Measurements from ENCODE around the gene ARRB2. TPM values are rescaled to one million over a fixed set of nuclear protein-coding genes. Genes with fewer than 3 reads are reported as not detected.
"Not testable (repeated sequence)": the region's sequence is repeated elsewhere in the genome, so short reads cannot be mapped to it uniquely, and the experiment has no call there.

Gene ARRB2
- total RNA-seq, 1 donor from 2014 or later = 189 TPM

DNA sequence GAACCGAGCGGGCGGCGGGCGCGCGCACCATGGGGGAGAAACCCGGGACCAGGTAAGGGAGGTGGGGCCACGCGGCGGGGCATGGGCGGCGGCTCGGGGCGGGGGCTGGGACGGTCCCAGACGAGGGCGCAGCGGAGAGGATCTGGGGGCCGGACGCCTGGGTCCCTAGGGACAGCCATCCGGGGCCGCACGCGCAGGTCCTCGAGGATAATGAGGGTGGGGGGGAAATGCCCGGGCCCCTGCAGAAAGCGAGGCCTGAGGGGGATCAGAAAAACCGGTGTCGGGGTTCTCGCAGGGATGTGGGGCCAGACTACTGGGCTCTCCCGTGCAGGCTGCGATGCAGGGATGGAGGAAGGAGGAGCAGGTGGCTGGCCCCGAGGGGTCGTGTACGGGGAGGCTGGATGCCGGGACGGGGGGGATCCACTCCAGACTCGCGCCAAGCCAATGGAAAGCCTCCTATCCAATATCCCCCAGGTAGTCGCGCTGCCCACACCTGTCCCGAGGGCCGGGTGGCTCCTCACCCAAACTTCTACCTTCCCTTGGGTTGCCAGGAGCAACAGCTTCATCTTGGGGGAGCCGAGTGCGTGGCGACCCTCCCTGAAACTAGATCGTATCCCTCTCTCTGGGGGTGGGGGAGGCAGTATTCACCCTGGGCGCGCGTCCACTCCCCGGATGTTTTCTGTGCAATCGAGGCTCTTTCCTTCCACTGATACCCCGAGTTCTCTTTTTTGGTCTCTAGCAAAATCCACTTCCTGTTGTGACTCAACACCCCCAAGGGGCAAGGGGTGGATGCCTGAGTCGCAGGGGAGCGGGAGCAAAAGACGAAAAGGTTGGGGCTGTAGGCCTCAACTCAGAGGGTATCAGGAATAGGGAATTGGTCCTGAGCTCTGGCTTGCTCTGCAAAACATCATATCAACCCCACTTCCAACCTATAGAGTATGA lies 532 bp downstream of the ARRB2 start:
- intact Hi-C loops (cut with micrococcal nuclease) = loop anchor here (1.0 kb wide), 5 partner anchors 20 to 234 kb away; partner anchors contain the start of genes MED11 and MINK1
- Mint-ChIP-seq H3K36me3 (ENCODE audit: low read depth) (peaks cover 23% of the 10 kb centered on the region), H3K4me3 (peak overlapping the region; percentile 96), H3K9me3 (no peaks in the 10 kb centered on the region), H3K27me3 (no peaks in the 10 kb centered on the region), H3K4me1 (peaks cover 55% of the 10 kb centered on the region), H3K27ac (peak overlapping the region; percentile 99)
- DNase-seq = peak; percentile 89

DNA sequence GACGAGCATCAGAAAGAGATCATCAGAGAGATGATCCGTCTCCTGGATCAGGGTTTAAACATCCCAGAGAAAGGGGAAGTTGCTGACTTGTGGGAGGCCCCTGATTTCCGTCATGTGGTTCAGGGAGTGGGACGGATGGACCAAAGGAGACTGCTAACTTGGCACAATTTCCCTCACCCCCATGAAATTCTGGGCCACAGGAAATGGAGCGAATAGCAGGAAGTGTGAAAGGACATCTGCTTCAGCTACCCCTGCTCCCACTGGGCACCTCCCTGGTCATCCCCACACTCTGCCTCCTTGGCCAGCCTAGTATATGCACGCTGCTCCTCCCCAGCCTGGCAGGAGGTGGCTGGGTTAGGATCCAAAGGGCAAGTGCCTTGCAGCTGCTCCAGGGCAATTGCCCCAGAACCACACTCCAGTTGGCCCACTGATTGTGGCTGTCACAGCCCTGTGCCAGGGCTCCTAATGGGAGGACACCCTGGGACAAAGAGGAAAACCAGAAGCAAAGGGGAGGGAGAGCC lies 1.3 kb downstream of the ARRB2 start:
- intact Hi-C loops (cut with micrococcal nuclease) = no loop called here
- H3K4me1 Mint-ChIP-seq = peaks cover 51% of the 10 kb centered on the region

DNA sequence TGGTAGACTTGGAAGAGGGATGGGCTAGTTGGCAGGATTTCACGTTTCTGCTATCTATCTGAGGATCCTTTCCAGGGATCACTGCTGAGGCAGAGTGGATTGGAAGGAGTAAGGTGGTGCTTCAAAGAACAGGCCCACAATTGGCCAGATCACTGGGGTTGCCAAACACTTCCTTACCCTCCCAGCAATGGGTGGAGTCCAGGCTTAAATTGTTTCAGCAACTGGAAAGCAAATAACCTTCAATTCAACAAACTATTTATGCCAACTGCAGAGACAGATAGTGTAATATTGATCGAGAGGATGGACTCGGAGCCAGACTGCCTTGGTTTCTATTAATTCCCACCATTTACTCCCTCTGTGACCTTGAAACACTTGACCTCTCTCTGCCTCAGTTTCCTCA lies 2.1 kb downstream of the ARRB2 start:
- Mint-ChIP-seq H3K36me3 (ENCODE audit: low read depth) (peaks cover 29% of the 10 kb centered on the region), H3K4me1 (peaks cover 51% of the 10 kb centered on the region), H3K9me3 (no peaks in the 10 kb centered on the region), H3K4me3 (peak overlapping the region; percentile 96), H3K27me3 (no peaks in the 10 kb centered on the region), H3K27ac (peak overlapping the region; percentile 99)
- DNase-seq = no peak
- intact Hi-C loops (cut with micrococcal nuclease) = no loop called here

More for the DNA sequence above, 1.3 kb downstream of the ARRB2 start:
- DNase-seq = peak; percentile 69
- peaks cover 21% of the 10 kb centered on the region for H3K36me3 Mint-ChIP-seq (ENCODE audit: low read depth)
- no peaks in the 10 kb centered on the region for H3K27me3 Mint-ChIP-seq
- peak overlapping the region; percentile 99 for H3K27ac Mint-ChIP-seq
- H3K9me3 Mint-ChIP-seq = no peaks in the 10 kb centered on the region
- H3K4me3 Mint-ChIP-seq = peak overlapping the region; percentile 96

DNA sequence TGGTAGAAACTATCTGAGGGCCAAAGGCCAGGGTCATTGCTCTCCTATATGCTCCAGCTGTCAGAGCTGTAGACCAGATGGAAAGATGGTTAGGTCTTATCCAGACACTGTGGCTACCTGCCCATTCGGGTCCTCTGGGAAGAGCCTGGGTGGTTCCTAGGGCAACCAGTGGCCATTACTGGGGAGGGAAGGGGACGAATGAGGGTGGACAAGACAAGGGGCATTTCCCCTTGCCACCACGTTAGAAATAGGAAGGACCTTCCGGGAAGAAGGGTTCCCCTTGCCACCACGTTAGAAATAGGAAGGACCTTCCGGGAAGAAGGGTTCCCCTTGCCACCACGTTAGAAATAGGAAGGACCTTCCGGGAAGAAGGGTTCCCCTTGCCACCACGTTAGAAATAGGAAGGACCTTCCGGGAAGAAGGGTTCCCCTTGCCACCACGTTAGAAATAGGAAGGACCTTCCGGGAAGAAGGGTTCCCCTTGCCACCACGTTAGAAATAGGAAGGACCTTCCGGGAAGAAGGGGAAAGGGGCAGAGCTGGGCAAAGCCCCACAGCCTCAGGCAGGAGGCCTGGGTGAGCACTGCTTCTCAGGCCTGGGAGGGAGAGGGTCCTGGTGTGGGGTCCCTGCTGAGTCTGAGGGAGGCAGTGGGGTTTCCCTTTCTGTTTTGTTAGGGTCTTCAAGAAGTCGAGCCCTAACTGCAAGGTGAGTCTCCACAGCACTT lies 4.1 kb downstream of the ARRB2 start:
- Mint-ChIP-seq H3K36me3 (ENCODE audit: low read depth) (peaks cover 44% of the 10 kb centered on the region), H3K27ac (peak overlapping the region; percentile 90), H3K4me1 (peaks cover 46% of the 10 kb centered on the region), H3K4me3 (peak overlapping the region; percentile 81)
- intact Hi-C loops (cut with micrococcal nuclease) = loop anchor here (1.0 kb wide), 1 partner anchor 14 kb away; no protein-coding TSS in a partner anchor
- DNase-seq, H3K9me3 Mint-ChIP-seq, H3K27me3 Mint-ChIP-seq: not testable (repeated sequence)

DNA sequence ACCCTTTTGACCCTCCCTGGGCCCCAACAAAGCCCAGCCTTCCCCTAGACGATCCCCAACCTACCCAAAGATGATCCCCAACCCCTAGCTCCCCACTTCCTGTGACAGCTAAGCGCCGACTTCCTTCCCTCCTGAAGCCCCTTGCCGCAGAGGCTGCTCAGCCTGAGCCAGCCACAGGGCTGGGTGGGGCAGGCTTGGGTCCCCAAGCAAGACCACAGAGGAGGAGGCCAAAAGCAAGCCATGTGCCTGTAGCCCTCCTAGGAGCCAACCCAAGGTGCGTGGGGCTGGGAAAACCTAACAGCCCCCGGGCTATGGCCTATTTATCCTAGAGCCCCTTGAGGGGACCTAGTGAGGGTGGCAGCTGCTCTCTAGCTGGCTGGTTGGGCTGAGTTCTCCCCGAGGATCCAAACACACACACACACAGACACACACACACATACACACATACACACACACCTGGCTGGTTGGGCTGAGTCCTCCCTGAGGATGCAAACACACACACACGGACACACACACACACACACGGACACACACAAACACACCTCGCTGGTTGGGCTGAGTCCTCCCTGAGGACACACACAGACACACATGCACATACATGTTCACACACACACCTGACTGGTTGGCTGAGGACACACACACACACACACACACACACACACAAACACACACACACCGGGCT lies 4.8 kb downstream of the ARRB2 start:
- DNase-seq = peak; percentile 88
- H3K27me3 Mint-ChIP-seq = no peaks in the 10 kb centered on the region
- H3K36me3 Mint-ChIP-seq (ENCODE audit: low read depth) = peaks cover 49% of the 10 kb centered on the region
- H3K9me3 Mint-ChIP-seq = no peaks in the 10 kb centered on the region
- H3K4me1 Mint-ChIP-seq = peaks cover 41% of the 10 kb centered on the region
- peak overlapping the region; percentile 81 for H3K4me3 Mint-ChIP-seq
- intact Hi-C loops (cut with micrococcal nuclease) = loop anchor here (1.0 kb wide), 1 partner anchor 13 kb away; no protein-coding TSS in a partner anchor
- peak overlapping the region; percentile 89 for H3K27ac Mint-ChIP-seq

DNA sequence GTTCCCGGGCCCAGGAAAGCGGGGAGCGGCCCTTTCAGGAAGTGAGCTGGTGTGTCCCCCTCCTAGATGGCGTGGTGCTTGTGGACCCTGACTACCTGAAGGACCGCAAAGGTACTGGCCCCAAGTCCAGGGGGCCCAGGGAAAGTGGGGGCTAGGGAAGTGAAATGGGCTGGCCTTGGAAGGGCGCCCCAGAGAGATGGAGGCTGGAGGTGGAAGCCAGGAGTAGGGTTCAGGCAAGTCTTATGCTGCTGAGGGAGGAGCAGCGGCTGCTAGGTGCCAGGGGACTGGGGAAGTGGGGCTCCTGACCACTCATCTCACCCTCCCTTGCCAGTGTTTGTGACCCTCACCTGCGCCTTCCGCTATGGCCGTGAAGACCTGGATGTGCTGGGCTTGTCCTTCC lies 5.6 kb downstream of the ARRB2 start:
- Mint-ChIP-seq H3K27ac (peak overlapping the region; percentile 89), H3K4me1 (peaks cover 43% of the 10 kb centered on the region), H3K36me3 (ENCODE audit: low read depth) (peaks cover 56% of the 10 kb centered on the region), H3K9me3 (no peaks in the 10 kb centered on the region), H3K4me3 (peak overlapping the region; percentile 81), H3K27me3 (no peaks in the 10 kb centered on the region)
- intact Hi-C loops (cut with micrococcal nuclease) = no loop called here
- no peak for DNase-seq

DNA sequence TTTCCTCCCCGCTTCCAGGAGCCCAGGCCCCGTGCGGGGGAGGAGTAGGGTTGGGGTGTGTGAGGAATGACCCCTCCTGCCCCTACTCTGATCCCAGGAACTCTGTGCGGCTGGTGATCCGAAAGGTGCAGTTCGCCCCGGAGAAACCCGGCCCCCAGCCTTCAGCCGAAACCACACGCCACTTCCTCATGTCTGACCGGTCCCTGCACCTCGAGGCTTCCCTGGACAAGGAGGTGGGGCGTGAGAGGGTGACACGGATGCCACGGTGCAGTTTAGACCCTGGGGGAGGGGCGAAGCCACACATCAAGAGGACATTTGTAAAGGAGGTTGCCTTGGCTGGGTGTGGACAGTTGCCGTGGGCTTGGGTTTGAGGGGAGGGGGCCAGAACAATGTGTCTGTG lies 7.4 kb downstream of the ARRB2 start:
- peaks cover 63% of the 10 kb centered on the region for H3K36me3 Mint-ChIP-seq (ENCODE audit: low read depth)
- H3K4me3 Mint-ChIP-seq = no peak overlapping the region
- H3K9me3 Mint-ChIP-seq = no peaks in the 10 kb centered on the region
- no peak overlapping the region for H3K27ac Mint-ChIP-seq
- intact Hi-C loops (cut with micrococcal nuclease) = no loop called here
- peaks cover 31% of the 10 kb centered on the region for H3K4me1 Mint-ChIP-seq
- DNase-seq = no peak
- H3K27me3 Mint-ChIP-seq = no peaks in the 10 kb centered on the region

DNA sequence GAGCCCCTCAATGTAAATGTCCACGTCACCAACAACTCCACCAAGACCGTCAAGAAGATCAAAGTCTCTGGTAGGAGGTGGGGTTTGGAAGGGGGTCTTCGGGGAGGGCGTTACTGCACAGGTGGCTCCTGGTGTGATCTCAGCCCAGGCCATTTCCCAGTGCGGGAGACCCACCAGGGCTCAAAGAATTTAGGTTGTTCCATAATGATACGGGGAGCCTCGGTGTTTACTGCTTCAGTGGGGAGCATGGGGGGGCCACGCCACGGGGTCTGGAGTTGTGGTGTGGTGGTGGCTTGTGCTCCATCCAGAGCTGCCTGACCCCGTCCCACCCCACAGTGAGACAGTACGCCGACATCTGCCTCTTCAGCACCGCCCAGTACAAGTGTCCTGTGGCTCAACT lies 7.8 kb downstream of the ARRB2 start:
- Mint-ChIP-seq H3K36me3 (ENCODE audit: low read depth) (peaks cover 63% of the 10 kb centered on the region), H3K4me3 (no peak overlapping the region), H3K9me3 (no peaks in the 10 kb centered on the region), H3K4me1 (peaks cover 31% of the 10 kb centered on the region), H3K27ac (no peak overlapping the region), H3K27me3 (no peaks in the 10 kb centered on the region)
- no peak for DNase-seq
- intact Hi-C loops (cut with micrococcal nuclease) = no loop called here

DNA sequence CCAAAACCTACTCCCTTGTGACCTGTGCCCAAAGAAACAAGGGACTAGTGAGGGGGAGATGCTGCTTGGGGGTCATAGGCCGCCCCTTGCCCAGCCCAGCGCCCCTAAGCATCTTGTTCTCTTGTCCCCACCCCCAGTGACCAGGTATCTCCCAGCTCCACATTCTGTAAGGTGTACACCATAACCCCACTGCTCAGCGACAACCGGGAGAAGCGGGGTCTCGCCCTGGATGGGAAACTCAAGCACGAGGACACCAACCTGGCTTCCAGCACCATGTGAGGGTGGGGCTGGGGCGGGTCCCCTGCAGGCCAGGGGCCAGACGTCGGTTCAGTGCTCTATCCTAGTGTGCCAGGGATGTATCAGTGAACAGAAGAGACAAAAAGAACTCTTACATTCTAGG lies 8.7 kb downstream of the ARRB2 start:
- H3K9me3 Mint-ChIP-seq = no peaks in the 10 kb centered on the region
- no peak for DNase-seq
- peak overlapping the region; percentile 8 for H3K27ac Mint-ChIP-seq
- H3K4me3 Mint-ChIP-seq = no peak overlapping the region
- H3K36me3 Mint-ChIP-seq (ENCODE audit: low read depth) = peaks cover 63% of the 10 kb centered on the region
- H3K4me1 Mint-ChIP-seq = peaks cover 25% of the 10 kb centered on the region
- H3K27me3 Mint-ChIP-seq = no peaks in the 10 kb centered on the region
- intact Hi-C loops (cut with micrococcal nuclease) = no loop called here

DNA sequence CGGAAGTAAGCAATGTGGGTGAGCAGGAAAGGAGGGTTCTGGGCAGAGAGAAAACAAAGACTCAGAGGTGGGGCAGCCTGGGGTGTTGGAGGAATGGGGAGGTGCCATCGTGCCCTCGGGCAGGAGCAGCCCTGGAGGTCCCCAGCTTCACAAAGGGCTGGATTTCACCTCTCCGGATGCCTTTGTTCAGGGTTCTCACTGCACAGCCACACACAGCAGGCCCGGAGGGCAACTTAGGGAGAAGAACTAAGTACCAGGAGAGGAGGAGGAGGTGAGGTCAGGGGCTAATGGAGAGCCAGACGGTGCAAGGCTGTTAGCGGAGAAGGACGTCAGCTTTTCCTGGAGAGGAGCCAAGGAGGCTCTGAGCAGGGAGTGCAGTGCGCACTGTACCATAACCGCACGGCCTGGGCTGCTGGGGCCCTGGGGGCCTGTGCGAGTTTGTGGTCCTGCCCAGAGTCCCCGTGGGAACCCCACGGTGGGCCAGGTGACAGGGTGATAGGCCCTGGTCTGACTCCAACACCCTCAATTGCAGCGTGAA lies 9.3 kb downstream of the ARRB2 start:
- intact Hi-C loops (cut with micrococcal nuclease) = no loop called here
- no peak overlapping the region for H3K4me3 Mint-ChIP-seq
- peaks cover 63% of the 10 kb centered on the region for H3K36me3 Mint-ChIP-seq (ENCODE audit: low read depth)
- DNase-seq = no peak
- no peak overlapping the region for H3K27ac Mint-ChIP-seq
- H3K9me3 Mint-ChIP-seq = no peaks in the 10 kb centered on the region
- H3K27me3 Mint-ChIP-seq = no peaks in the 10 kb centered on the region
- H3K4me1 Mint-ChIP-seq = peaks cover 24% of the 10 kb centered on the region

DNA sequence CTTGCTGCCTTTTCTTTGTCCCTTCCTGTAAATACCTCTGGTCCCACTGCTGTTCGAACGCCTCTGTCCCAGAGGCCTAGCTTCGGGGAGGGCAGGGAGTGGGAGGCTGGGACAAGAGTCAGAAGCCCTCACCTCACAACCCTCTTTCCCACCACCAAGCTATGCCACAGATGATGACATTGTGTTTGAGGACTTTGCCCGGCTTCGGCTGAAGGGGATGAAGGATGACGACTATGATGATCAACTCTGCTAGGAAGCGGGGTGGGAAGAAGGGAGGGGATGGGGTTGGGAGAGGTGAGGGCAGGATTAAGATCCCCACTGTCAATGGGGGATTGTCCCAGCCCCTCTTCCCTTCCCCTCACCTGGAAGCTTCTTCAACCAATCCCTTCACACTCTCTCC lies 10.4 kb downstream of the ARRB2 start:
- peak overlapping the region; percentile 75 for H3K27ac Mint-ChIP-seq
- peaks cover 17% of the 10 kb centered on the region for H3K4me1 Mint-ChIP-seq
- H3K4me3 Mint-ChIP-seq = no peak overlapping the region
- intact Hi-C loops (cut with micrococcal nuclease) = no loop called here
- no peak for DNase-seq
- peaks cover 54% of the 10 kb centered on the region for H3K36me3 Mint-ChIP-seq (ENCODE audit: low read depth)
- no peaks in the 10 kb centered on the region for H3K9me3 Mint-ChIP-seq
- no peaks in the 10 kb centered on the region for H3K27me3 Mint-ChIP-seq

DNA sequence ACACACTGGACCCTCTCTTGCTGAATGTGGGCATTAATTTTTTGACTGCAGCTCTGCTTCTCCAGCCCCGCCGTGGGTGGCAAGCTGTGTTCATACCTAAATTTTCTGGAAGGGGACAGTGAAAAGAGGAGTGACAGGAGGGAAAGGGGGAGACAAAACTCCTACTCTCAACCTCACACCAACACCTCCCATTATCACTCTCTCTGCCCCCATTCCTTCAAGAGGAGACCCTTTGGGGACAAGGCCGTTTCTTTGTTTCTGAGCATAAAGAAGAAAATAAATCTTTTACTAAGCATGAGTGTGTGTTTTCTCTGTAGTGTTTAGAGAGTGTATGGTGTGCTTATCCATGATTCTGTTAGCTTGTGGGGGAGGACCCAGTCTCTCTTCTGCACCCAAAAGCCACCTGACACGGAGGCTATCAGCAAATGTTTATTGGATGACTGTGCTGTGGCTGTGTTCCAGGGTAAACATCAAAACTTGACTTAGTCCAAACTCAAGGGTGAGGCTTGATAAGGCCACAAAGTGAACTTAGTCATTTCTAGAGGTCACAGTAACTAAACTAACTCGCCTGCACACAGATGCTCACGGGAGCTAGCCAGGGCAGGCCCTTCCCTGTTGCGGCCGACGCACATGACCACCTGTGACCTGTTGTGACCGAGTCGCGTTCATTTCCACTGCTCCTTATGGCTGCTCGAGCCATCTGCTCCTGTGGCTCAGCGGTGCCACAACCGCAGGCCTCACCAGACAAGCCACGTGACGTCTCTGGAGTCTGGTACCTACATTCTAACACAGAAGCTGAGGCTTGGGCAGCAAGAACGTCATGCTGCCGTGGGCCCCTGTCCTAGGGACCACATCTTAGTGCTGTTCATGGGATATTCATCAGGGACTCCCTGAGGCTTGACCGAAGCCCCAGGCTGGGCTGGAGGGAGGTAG lies 11.0 kb downstream of the ARRB2 start:
- peaks cover 51% of the 10 kb centered on the region for H3K36me3 Mint-ChIP-seq (ENCODE audit: low read depth)

More for the DNA sequence above, 11.0 kb downstream of the ARRB2 start:
- intact Hi-C loops (cut with micrococcal nuclease) = no loop called here
- no peak for DNase-seq
- Mint-ChIP-seq H3K4me3 (no peak overlapping the region), H3K4me1 (peaks cover 16% of the 10 kb centered on the region), H3K27ac (peak overlapping the region; percentile 75), H3K27me3 (no peaks in the 10 kb centered on the region), H3K9me3 (no peaks in the 10 kb centered on the region)
